Fibroblast of mammary gland (primary cell): ENCODE results near the gene NASP.

Experiments
- DNase-seq: peaks from one replicate; pipeline ENCODE4 v3.0.0-alpha.2; 2010; ENCODE audit warnings: low read depth
- H3K4me3 ChIP-seq: 2 replicates; pipeline ENCODE4 v1.5.1; 2011; ENCODE audit warnings: low read depth, mild to moderate bottlenecking, low read length, moderate library complexity; ENCODE audit not compliant: control insufficient read depth
- TF ChIP-seq, protein P1 (sequence below): conservative IDR thresholded peaks from 2 replicates; pipeline ENCODE4 v1.5.1; 2011; ENCODE audit warnings: low read depth, low read length, inconsistent platforms; ENCODE audit not compliant: control insufficient read depth, insufficient read depth

NASP gene

GRCh38 chr1:45619149-45619921 lies 35.5 kb downstream of the NASP start:
- DNase-seq = no peak

DNA sequence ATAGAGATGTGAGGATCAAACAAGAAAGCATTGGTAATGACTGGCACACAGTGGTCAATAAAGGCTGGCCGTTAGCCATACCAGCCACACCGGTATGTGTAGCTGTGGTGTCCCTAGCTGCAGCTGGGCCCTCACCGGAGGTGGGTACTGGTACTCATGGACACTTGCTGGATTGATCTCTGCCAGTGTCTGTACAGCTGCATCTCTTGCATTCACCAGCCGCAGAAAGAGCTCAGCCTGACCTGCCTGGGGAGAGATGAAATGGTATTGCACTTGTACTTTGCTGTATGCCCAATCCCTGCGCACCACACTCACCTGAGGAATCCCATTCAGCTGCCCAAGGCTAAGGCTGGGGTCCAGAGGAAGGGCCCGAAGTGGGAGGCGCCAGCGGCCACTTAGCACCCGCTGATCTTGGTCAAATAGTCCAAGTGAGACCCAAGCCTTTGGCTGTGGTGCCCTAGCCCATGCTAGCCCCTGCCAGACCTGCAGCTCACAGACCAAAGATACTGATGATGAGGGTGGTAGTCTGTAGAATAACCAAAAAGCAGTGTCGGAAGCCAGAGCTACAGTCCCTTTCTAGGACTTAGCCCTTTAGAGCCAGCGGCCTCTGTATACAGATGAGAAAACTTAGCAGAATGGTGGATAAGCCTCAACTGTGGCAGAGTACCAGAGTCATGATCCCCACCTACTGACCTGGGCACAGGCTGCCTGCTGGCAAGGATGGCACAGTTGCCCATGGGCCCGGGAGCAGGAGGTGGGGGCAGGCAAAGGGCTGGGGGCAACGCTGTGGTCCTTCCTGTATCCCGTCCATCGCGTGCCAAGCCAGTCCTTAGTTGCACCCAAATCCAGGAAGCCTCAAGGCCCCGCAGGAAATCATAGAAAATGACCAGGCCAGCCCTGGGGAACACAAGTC lies 37.0 kb downstream of the NASP start:
- H3K4me3 ChIP-seq = no peak overlapping the region
- DNase-seq = no peak
- TF ChIP-seq, protein P1, sequence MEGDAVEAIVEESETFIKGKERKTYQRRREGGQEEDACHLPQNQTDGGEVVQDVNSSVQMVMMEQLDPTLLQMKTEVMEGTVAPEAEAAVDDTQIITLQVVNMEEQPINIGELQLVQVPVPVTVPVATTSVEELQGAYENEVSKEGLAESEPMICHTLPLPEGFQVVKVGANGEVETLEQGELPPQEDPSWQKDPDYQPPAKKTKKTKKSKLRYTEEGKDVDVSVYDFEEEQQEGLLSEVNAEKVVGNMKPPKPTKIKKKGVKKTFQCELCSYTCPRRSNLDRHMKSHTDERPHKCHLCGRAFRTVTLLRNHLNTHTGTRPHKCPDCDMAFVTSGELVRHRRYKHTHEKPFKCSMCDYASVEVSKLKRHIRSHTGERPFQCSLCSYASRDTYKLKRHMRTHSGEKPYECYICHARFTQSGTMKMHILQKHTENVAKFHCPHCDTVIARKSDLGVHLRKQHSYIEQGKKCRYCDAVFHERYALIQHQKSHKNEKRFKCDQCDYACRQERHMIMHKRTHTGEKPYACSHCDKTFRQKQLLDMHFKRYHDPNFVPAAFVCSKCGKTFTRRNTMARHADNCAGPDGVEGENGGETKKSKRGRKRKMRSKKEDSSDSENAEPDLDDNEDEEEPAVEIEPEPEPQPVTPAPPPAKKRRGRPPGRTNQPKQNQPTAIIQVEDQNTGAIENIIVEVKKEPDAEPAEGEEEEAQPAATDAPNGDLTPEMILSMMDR = no peak

More at GRCh38 chr1:45619149-45619921, 35.5 kb downstream of the NASP start:
- TF ChIP-seq, protein P1 = no peak
- no peak overlapping the region for H3K4me3 ChIP-seq

DNA sequence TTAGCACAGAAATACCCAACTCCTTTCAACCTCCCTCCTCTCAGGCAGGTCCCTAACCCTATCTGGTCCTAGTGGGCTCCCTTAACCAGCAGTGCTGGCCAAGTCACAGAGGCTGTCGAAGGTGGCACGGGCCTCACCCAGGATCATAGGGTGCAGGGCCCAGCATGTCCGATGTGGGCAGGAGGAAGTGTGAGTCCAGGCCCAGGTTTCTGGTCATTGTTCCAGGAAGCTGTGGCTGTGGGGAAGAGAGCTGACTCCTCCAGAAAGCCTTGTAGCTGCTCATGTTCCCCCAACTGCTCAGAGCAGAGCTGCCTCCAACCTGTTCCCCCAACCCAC lies 37.6 kb downstream of the NASP start:
- no peak for DNase-seq
- no peak overlapping the region for H3K4me3 ChIP-seq

DNA sequence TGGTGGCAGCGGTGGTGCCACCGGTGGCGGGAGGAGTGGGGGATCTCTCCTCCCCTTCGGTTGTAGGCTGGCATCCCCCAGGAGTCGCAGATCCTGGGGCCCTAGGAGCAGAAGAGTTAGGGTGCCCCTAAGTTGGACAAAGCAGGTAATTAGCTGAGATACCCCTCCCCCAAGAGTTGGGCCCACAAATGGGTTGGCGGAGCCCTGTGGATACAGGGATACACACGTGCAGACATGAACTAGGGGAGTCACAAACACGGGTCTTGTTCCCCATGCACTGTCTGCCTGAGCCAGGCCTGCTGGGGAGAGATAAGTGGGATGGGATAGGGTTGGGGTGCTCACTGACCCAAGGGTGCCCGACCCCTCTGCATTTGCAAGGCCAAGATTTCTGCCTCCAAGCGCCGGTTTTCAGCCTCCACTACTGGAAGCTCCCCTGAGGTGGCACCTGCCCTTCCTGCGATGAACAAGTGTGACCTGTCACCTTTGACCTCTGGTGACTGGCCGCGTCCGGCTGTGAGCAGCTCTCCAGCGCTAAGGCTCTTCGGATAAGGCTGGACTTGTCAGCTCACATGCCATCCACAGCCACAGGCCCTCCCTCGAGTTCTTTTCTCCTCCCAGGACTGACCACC lies 38.2 kb downstream of the NASP start:
- H3K4me3 ChIP-seq = no peak overlapping the region
- TF ChIP-seq, protein P1 = no peak
- no peak for DNase-seq

More for the DNA sequence above, 37.6 kb downstream of the NASP start:
- TF ChIP-seq, protein P1 = no peak

DNA sequence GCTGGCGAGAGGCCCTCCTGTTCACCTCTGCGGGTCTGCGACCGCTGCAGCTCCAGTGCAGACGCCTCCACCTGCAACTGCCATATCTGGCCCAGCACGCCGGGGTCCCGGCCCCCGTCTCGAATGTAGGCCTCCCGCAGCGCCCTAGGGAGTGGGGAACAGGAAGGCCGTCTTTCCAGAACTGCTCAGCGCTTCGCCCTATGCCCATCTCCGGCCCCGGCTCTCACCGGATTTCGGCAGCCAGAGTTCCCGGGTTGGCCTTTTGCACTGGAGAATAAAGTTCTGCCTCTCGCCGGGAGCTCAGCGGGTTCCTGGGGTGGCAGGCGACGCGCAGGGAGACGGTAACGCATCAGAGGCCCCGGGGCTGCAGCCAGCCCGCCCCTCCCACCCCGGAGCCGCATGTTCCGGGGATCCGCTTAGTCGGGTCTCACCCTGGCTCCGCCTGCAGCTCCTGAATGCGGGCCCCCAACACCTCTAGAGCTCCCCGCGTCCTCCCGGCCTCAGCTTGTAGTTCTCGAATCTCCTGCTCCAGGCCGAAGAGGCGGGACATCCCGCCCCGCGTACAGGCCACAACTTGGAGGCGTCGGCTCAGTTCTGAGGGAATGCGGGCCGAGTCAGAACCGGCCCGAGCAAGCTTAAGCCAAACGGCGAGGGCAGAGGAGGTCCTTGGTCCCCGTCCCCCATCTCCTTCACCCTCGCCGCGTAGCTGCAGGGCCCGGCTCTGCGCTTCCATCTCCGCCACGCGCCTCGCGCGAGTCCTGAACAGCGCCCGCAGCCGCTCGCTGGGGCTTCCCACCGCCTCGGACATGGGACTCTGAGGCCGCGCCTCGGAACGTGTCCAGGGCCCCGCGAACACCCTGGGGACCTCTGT lies 38.9 kb downstream of the NASP start:
- peak overlapping the region; percentile 12 for H3K4me3 ChIP-seq
- DNase-seq = no peak
- TF ChIP-seq, protein P1 = no peak

- peak within 1 kb of the TSS; percentile 12 for H3K4me3 ChIP-seq
- TF ChIP-seq, protein P1 = no peak
- DNase-seq = peak; percentile 26
Observed at GRCh38 chr1:45623972-45624371, 40.1 kb downstream of the NASP start, which contains the start of gene CCDC17. TSS of gene CCDC17 (minus strand) at chr1:45624054. CDS start at chr1:45623909, 145 bp downstream.
